H1 (cell line): ENCODE measurements around the gene KREMEN1. TPM values are rescaled to one million over a fixed set of nuclear protein-coding genes. Genes with fewer than 3 reads are reported as not detected.

Source experiments
- CHD2 ChIP-seq: IDR thresholded peaks from 2 replicates; pipeline ENCODE4 v1.6.1; 2012; ENCODE audit warnings: low read length, improper control_type of control experiment
- GABPA ChIP-seq: IDR thresholded peaks from 2 replicates; pipeline ENCODE4 v1.6.1; 2011; ENCODE audit warnings: mild to moderate bottlenecking, low read length, moderate library complexity, borderline replicate concordance; ENCODE audit not compliant: insufficient read depth
- GTF2F1 ChIP-seq: IDR thresholded peaks from 2 replicates; pipeline ENCODE4 v1.6.1; 2012; ENCODE audit warnings: low read depth, low read length, improper control_type of control experiment, borderline replicate concordance
- JUN ChIP-seq: IDR thresholded peaks from 2 replicates; pipeline ENCODE4 v1.6.1; 2011; ENCODE audit warnings: low read depth, mild to moderate bottlenecking, improper control_type of control experiment, low read length
- MAFK ChIP-seq: IDR thresholded peaks from 2 replicates; pipeline ENCODE4 v1.6.1; 2012; ENCODE audit warnings: low read depth, mild to moderate bottlenecking, improper control_type of control experiment, low read length
- YY1 ChIP-seq: IDR thresholded peaks from 2 replicates; pipeline ENCODE4 v1.6.1; 2011; ENCODE audit warnings: low read depth, mild to moderate bottlenecking, low read length
- polyA plus RNA-seq, 7 experiments: library from polyadenylated mRNA; depleted of rRNA in 3 of 7; stranded (reverse) in 5 of 7; unstranded in 2 of 7; fragments of >200 nt in 5 of 7; fragments of 200-250 nt in 2 of 7; gene quantifications; 1 replicate in 5 of 7; 2 replicates in 1 of 7; 4 replicates in 1 of 7; pipeline versions ENCODE4 v1.2.1 to v1.2.3, GENCODE V29; 2011 to 2013; ENCODE audit warnings: missing spikeins in 2 of 7, mixed read lengths in 2 of 7
- total RNA-seq: library from RNA; stranded (reverse); fragmentation: NEBNext Ultra II Directional; extraction: Animal tissue kit (Norgen Biotek cat#: 25700); gene quantifications from 2 replicates; pipeline ENCODE4 v1.2.1, GENCODE V29; 2021
- TF ChIP-seq, protein P1 (sequence below): fragments of 300-600 bp; sonication (generic); IDR thresholded peaks from 2 replicates; pipeline ENCODE4 v1.7.1; 2012; ENCODE audit warnings: low read length, moderate library complexity, mild to moderate bottlenecking, inconsistent platforms; ENCODE audit not compliant: insufficient replicate concordance

Gene KREMEN1
- total and polyA plus RNA-seq, 2 of the 8 experiments (the other 6 are each of a cell fraction or from before 2014, with no cell fraction given): 2.1 to 3.2 TPM

DNA sequence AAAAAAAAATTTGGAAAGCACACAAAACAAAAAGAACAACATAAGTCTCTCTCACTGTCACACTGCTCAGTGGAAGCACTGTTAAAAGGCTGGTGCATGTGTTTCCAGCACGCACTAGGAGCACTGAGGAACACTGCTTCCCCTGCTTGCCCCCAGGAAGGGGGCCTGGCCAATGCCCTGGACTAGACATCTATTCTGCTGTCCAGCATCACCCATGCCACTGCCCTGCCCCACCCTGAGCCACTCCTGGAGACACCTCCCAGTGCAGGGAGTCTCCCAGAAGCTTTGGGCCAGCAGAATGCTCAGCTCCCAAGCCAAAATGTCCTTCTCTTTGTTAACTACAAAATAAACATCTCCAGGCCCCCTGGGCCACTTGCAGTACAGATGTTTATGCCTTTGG lies 83.1 kb downstream of the KREMEN1 start (continued):
- TF ChIP-seq, protein P1, sequence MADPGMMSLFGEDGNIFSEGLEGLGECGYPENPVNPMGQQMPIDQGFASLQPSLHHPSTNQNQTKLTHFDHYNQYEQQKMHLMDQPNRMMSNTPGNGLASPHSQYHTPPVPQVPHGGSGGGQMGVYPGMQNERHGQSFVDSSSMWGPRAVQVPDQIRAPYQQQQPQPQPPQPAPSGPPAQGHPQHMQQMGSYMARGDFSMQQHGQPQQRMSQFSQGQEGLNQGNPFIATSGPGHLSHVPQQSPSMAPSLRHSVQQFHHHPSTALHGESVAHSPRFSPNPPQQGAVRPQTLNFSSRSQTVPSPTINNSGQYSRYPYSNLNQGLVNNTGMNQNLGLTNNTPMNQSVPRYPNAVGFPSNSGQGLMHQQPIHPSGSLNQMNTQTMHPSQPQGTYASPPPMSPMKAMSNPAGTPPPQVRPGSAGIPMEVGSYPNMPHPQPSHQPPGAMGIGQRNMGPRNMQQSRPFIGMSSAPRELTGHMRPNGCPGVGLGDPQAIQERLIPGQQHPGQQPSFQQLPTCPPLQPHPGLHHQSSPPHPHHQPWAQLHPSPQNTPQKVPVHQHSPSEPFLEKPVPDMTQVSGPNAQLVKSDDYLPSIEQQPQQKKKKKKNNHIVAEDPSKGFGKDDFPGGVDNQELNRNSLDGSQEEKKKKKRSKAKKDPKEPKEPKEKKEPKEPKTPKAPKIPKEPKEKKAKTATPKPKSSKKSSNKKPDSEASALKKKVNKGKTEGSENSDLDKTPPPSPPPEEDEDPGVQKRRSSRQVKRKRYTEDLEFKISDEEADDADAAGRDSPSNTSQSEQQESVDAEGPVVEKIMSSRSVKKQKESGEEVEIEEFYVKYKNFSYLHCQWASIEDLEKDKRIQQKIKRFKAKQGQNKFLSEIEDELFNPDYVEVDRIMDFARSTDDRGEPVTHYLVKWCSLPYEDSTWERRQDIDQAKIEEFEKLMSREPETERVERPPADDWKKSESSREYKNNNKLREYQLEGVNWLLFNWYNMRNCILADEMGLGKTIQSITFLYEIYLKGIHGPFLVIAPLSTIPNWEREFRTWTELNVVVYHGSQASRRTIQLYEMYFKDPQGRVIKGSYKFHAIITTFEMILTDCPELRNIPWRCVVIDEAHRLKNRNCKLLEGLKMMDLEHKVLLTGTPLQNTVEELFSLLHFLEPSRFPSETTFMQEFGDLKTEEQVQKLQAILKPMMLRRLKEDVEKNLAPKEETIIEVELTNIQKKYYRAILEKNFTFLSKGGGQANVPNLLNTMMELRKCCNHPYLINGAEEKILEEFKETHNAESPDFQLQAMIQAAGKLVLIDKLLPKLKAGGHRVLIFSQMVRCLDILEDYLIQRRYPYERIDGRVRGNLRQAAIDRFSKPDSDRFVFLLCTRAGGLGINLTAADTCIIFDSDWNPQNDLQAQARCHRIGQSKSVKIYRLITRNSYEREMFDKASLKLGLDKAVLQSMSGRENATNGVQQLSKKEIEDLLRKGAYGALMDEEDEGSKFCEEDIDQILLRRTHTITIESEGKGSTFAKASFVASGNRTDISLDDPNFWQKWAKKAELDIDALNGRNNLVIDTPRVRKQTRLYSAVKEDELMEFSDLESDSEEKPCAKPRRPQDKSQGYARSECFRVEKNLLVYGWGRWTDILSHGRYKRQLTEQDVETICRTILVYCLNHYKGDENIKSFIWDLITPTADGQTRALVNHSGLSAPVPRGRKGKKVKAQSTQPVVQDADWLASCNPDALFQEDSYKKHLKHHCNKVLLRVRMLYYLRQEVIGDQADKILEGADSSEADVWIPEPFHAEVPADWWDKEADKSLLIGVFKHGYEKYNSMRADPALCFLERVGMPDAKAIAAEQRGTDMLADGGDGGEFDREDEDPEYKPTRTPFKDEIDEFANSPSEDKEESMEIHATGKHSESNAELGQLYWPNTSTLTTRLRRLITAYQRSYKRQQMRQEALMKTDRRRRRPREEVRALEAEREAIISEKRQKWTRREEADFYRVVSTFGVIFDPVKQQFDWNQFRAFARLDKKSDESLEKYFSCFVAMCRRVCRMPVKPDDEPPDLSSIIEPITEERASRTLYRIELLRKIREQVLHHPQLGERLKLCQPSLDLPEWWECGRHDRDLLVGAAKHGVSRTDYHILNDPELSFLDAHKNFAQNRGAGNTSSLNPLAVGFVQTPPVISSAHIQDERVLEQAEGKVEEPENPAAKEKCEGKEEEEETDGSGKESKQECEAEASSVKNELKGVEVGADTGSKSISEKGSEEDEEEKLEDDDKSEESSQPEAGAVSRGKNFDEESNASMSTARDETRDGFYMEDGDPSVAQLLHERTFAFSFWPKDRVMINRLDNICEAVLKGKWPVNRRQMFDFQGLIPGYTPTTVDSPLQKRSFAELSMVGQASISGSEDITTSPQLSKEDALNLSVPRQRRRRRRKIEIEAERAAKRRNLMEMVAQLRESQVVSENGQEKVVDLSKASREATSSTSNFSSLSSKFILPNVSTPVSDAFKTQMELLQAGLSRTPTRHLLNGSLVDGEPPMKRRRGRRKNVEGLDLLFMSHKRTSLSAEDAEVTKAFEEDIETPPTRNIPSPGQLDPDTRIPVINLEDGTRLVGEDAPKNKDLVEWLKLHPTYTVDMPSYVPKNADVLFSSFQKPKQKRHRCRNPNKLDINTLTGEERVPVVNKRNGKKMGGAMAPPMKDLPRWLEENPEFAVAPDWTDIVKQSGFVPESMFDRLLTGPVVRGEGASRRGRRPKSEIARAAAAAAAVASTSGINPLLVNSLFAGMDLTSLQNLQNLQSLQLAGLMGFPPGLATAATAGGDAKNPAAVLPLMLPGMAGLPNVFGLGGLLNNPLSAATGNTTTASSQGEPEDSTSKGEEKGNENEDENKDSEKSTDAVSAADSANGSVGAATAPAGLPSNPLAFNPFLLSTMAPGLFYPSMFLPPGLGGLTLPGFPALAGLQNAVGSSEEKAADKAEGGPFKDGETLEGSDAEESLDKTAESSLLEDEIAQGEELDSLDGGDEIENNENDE: no peak
- TF ChIP-seq YY1: no peak
- TF ChIP-seq MAFK: no peak
- no peak for TF ChIP-seq CHD2
- TF ChIP-seq JUN: no peak
- TF ChIP-seq GTF2F1: no peak
- no peak for TF ChIP-seq GABPA
- TF ChIP-seq, all 59 proteins: peak for 0
